Measurements from ENCODE around the gene PRCC.

DNA sequence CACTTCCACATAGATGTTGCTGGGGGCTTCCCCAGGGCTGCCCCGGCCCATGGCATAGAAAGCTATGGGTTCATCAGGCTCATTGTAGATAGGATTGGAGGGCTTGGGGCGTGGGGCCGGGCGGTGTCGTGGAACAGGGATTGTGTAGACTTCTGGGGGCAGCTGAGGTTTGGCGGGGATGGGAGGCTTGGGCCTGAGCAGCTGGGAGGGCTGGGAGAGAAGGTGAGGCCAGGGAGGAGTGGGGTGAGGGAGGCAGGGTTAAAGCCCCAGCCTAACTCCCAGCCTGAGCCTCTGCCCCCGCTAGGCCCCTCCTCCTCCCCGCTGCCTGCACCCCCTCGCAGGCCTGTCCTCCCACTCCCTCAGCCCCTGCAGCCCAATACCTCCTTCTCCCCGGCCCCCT lies 41.9 kb downstream of the PRCC start:
- TF ChIP-seq, protein P1, sequence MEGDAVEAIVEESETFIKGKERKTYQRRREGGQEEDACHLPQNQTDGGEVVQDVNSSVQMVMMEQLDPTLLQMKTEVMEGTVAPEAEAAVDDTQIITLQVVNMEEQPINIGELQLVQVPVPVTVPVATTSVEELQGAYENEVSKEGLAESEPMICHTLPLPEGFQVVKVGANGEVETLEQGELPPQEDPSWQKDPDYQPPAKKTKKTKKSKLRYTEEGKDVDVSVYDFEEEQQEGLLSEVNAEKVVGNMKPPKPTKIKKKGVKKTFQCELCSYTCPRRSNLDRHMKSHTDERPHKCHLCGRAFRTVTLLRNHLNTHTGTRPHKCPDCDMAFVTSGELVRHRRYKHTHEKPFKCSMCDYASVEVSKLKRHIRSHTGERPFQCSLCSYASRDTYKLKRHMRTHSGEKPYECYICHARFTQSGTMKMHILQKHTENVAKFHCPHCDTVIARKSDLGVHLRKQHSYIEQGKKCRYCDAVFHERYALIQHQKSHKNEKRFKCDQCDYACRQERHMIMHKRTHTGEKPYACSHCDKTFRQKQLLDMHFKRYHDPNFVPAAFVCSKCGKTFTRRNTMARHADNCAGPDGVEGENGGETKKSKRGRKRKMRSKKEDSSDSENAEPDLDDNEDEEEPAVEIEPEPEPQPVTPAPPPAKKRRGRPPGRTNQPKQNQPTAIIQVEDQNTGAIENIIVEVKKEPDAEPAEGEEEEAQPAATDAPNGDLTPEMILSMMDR (conservative IDR thresholded peaks at IDR 0.05): no peak
- TF ChIP-seq ZFX (IDR thresholded peaks at IDR 0.05): no peak
